B cell (primary cell): ENCODE measurements around the gene AKT3.

ENCODE experiments used
- EZH2 ChIP-seq: IDR thresholded peaks from 2 replicates; pipeline ENCODE4 v1.6.1; 2012; ENCODE audit warnings: borderline replicate concordance, low read depth, mild to moderate bottlenecking, moderate library complexity, low read length; ENCODE audit not compliant: insufficient read depth, poor library complexity, severe bottlenecking
- TF ChIP-seq, protein P1 (sequence below): fragments of 200-600 bp; IDR thresholded peaks from one replicate; pipeline ENCODE4 v1.8.0; 2022; ENCODE audit warnings: antibody characterized with exemption, mild to moderate bottlenecking

DNA sequence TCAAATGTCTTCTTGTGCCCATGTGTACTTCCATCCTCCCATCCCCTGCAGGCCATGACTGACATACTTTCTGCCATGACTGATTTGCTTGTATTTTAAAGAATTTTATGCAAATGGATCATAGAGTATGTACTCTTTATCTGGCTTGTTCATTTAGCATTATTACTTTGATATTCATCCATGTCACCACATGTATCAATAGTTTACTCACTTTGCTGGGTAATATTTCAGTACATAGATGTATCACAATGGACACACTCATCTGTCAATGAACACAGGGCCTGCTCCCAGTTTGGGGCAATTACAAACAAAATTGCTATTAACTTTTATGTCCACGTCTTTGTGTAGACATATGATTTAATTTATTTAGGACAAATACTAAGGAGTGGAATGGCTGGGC, 335.1 kb downstream of the AKT3 start:
- TF ChIP-seq, protein P1, sequence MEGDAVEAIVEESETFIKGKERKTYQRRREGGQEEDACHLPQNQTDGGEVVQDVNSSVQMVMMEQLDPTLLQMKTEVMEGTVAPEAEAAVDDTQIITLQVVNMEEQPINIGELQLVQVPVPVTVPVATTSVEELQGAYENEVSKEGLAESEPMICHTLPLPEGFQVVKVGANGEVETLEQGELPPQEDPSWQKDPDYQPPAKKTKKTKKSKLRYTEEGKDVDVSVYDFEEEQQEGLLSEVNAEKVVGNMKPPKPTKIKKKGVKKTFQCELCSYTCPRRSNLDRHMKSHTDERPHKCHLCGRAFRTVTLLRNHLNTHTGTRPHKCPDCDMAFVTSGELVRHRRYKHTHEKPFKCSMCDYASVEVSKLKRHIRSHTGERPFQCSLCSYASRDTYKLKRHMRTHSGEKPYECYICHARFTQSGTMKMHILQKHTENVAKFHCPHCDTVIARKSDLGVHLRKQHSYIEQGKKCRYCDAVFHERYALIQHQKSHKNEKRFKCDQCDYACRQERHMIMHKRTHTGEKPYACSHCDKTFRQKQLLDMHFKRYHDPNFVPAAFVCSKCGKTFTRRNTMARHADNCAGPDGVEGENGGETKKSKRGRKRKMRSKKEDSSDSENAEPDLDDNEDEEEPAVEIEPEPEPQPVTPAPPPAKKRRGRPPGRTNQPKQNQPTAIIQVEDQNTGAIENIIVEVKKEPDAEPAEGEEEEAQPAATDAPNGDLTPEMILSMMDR, result no peak
- TF ChIP-seq EZH2, result no peak
